IMR-90 (cell line): ENCODE results near the gene ANXA3. TPM values are rescaled to one million over a fixed set of nuclear protein-coding genes. Genes with fewer than 3 reads are reported as not detected.

ENCODE experiments used
- ATAC-seq: fragments of 200-7000 bp; cut with Tn5 transposase; 2 replicates; pipeline ENCODE4 v1.9.1; 2020; ENCODE audit warnings: low read depth, mild to moderate bottlenecking, moderate library complexity
- BruUV-seq: library from RNA; stranded (reverse); fragments of 400-500 nt; replicated peaks from 2 replicates; lab custom pipeline; 2021; lab: Mats Ljungman, UMichigan
- CTCF ChIA-PET: fragments of 300-600 bp; formaldehyde crosslinking; extraction: SDS; loops from one replicate; lab custom pipeline; 2021; ENCODE audit warnings: antibody characterized with exemption; lab: Yijun Ruan, JAX
- POLR2A ChIA-PET: fragments of 300-600 bp; sonication (Branson Sonifier 250); formaldehyde crosslinking; loops from one replicate; lab custom pipeline; 2022; ENCODE audit warnings: antibody characterized with exemption; ENCODE audit not compliant: unreplicated experiment; lab: Charles Lee
- DNase-seq: peaks from one replicate; pipeline ENCODE4 v3.0.0; 2013
- H2AFZ ChIP-seq: replicated peaks from 2 replicates; pipeline ENCODE3; 2013; ENCODE audit warnings: low read length, mild to moderate bottlenecking; ENCODE audit not compliant: poor library complexity
- H2AK5ac ChIP-seq: 2 replicates; pipeline ENCODE4 v1.6.1; 2013; ENCODE audit warnings: low read depth, low read length, inconsistent platforms
- H2AK9ac ChIP-seq: replicated peaks from 2 replicates; pipeline ENCODE3; 2013; ENCODE audit warnings: mild to moderate bottlenecking, low read depth, low read length, moderate library complexity; ENCODE audit not compliant: poor library complexity
- H2BK120ac ChIP-seq: 2 replicates; pipeline ENCODE4 v1.6.1; 2013; ENCODE audit warnings: low read depth, low read length, inconsistent platforms
- H2BK15ac ChIP-seq: 3 replicates; pipeline ENCODE4 v1.6.1; 2013; ENCODE audit warnings: low read depth, low read length, inconsistent platforms
- H2BK20ac ChIP-seq: 2 replicates; pipeline ENCODE4 v1.6.1; 2013; ENCODE audit warnings: low read depth, mild to moderate bottlenecking, inconsistent platforms, low read length, moderate library complexity
- H2BK5ac ChIP-seq: 2 replicates; pipeline ENCODE4 v1.6.1; 2013; ENCODE audit warnings: mild to moderate bottlenecking, low read depth, low read length, inconsistent platforms; ENCODE audit not compliant: poor library complexity, severe bottlenecking
- H3K14ac ChIP-seq: replicated peaks from 2 replicates; pipeline ENCODE4 v1.6.1; 2013; ENCODE audit warnings: low read depth, low read length, inconsistent platforms
- H3K18ac ChIP-seq: 2 replicates; pipeline ENCODE4 v1.6.1; 2013; ENCODE audit warnings: low read depth, low read length, control low read depth
- H3K23ac ChIP-seq: 2 replicates; pipeline ENCODE4 v1.6.1; 2013; ENCODE audit warnings: low read depth, low read length, inconsistent platforms
- H3K27ac ChIP-seq: 2 replicates; pipeline ENCODE4 v1.5.1; 2013; ENCODE audit warnings: mild to moderate bottlenecking, control low read depth, low read length; ENCODE audit not compliant: insufficient read depth
- H3K27me3 ChIP-seq: 2 replicates; pipeline ENCODE4 v1.6.1; 2013; ENCODE audit warnings: low read length; ENCODE audit not compliant: control insufficient read depth, insufficient read depth
- H3K36me3 ChIP-seq: 2 replicates; pipeline ENCODE4 v1.6.1; 2013; ENCODE audit warnings: low read length, mixed read lengths; ENCODE audit not compliant: control insufficient read depth, insufficient read depth
- H3K4ac ChIP-seq: 2 replicates; pipeline ENCODE4 v1.6.1; 2013; ENCODE audit warnings: low read depth, low read length, inconsistent platforms
- H3K4me1 ChIP-seq: 2 replicates; pipeline ENCODE4 v1.6.1; 2013; ENCODE audit warnings: low read length, mixed read lengths; ENCODE audit not compliant: control insufficient read depth, insufficient read depth
- H3K4me2 ChIP-seq: 2 replicates; pipeline ENCODE4 v1.6.1; 2013; ENCODE audit warnings: low read depth, mild to moderate bottlenecking, control low read depth, low read length, moderate library complexity
- H3K4me3 ChIP-seq: 2 replicates; pipeline ENCODE4 v1.5.1; 2013; ENCODE audit warnings: low read depth, mild to moderate bottlenecking, control low read depth, low read length, moderate library complexity; ENCODE audit not compliant: insufficient read depth
- H3K56ac ChIP-seq: 2 replicates; pipeline ENCODE4 v1.6.1; 2013; ENCODE audit warnings: low read length, inconsistent platforms; ENCODE audit not compliant: insufficient read depth; ENCODE audit errors: extremely low read depth
- H3K79me1 ChIP-seq, 2 experiments: 2 replicates each; pipeline ENCODE4 v1.6.1; 2013; ENCODE audit warnings: low read length in 2 of 2, inconsistent platforms in 1 of 2, low read depth in 1 of 2
- H3K9ac ChIP-seq: 2 replicates; pipeline ENCODE4 v1.6.1; 2013; ENCODE audit warnings: low read depth, low read length, control low read depth
- H3K9me1 ChIP-seq: 2 replicates; pipeline ENCODE4 v1.6.1; 2013; ENCODE audit warnings: low read length, inconsistent platforms; ENCODE audit not compliant: insufficient read depth
- H3K9me3 ChIP-seq: 2 replicates; pipeline ENCODE4 v1.6.1; 2013; ENCODE audit warnings: low read length; ENCODE audit not compliant: control insufficient read depth, insufficient read depth
- H4K20me1 ChIP-seq: 2 replicates; pipeline ENCODE4 v1.6.1; 2013; ENCODE audit warnings: low read length, inconsistent platforms; ENCODE audit not compliant: insufficient read depth
- H4K5ac ChIP-seq: 2 replicates; pipeline ENCODE4 v1.6.1; 2013; ENCODE audit warnings: mild to moderate bottlenecking, low read depth, low read length, control low read depth
- H4K8ac ChIP-seq, 2 experiments: 2 replicates each; pipeline ENCODE4 v1.6.1; 2013; ENCODE audit warnings: low read depth in 2 of 2, low read length in 2 of 2, control low read depth in 1 of 2, inconsistent platforms in 1 of 2
- H4K91ac ChIP-seq: 2 replicates; pipeline ENCODE4 v1.6.1; 2013; ENCODE audit warnings: low read depth, low read length, inconsistent platforms; ENCODE audit not compliant: insufficient read depth
- BHLHE40 ChIP-seq: fragments of 150-350 bp; IDR thresholded peaks from 2 replicates; pipeline ENCODE4 v1.6.1; 2016; ENCODE audit warnings: mild to moderate bottlenecking, low read depth, low read length
- CEBPB ChIP-seq: IDR thresholded peaks from 2 replicates; pipeline ENCODE4 v1.6.1; 2012; ENCODE audit warnings: low read depth, low read length, improper control_type of control experiment
- CHD1 ChIP-seq: IDR thresholded peaks from 2 replicates; pipeline ENCODE4 v1.6.1; 2012; ENCODE audit warnings: low read depth, low read length, improper control_type of control experiment
- CTCF ChIP-seq: conservative IDR thresholded peaks from 2 replicates; pipeline ENCODE4 v1.5.1; 2012; ENCODE audit warnings: mild to moderate bottlenecking, low read depth, low read length, improper control_type of control experiment
- ELK1 ChIP-seq: fragments of 150-350 bp; IDR thresholded peaks from 2 replicates; pipeline ENCODE4 v1.6.1; 2016; ENCODE audit warnings: low read depth, mild to moderate bottlenecking, low read length, moderate library complexity, borderline replicate concordance
- FOS ChIP-seq: fragments of 150-350 bp; IDR thresholded peaks from 2 replicates; pipeline ENCODE4 v1.6.1; 2016; ENCODE audit warnings: low read depth, low read length
- MAFK ChIP-seq: IDR thresholded peaks from 2 replicates; pipeline ENCODE4 v1.6.1; 2012; ENCODE audit warnings: low read depth, low read length, improper control_type of control experiment
- MAZ ChIP-seq: IDR thresholded peaks from 2 replicates; pipeline ENCODE4 v1.6.1; 2012; ENCODE audit warnings: low read depth, mild to moderate bottlenecking, low read length, improper control_type of control experiment, moderate library complexity, borderline replicate concordance
- MXI1 ChIP-seq: IDR thresholded peaks from 2 replicates; pipeline ENCODE4 v1.6.1; 2012; ENCODE audit warnings: low read depth, mild to moderate bottlenecking, low read length, moderate library complexity, borderline replicate concordance
- NFE2L2 ChIP-seq: fragments of 150-350 bp; IDR thresholded peaks from 2 replicates; pipeline ENCODE4 v1.6.1; 2016; ENCODE audit warnings: low read depth, mild to moderate bottlenecking, low read length
- POLR2A ChIP-seq: IDR thresholded peaks from 2 replicates; pipeline ENCODE4 v1.6.1; 2012; ENCODE audit warnings: mild to moderate bottlenecking, low read depth, low read length
- RAD21 ChIP-seq: IDR thresholded peaks from 2 replicates; pipeline ENCODE4 v1.6.1; 2012; ENCODE audit warnings: low read length, improper control_type of control experiment
- RCOR1 ChIP-seq: IDR thresholded peaks from 2 replicates; pipeline ENCODE4 v1.6.1; 2012; ENCODE audit warnings: mild to moderate bottlenecking, low read length, improper control_type of control experiment; ENCODE audit not compliant: insufficient replicate concordance
- RFX5 ChIP-seq: IDR thresholded peaks from 2 replicates; pipeline ENCODE4 v1.8.0; 2012; ENCODE audit warnings: low read depth, mild to moderate bottlenecking, low read length, moderate library complexity
- SMC3 ChIP-seq: fragments of 150-350 bp; IDR thresholded peaks from 2 replicates; pipeline ENCODE4 v1.6.1; 2016; ENCODE audit warnings: low read depth, mild to moderate bottlenecking, antibody characterized with exemption, low read length, moderate library complexity
- USF2 ChIP-seq: fragments of 150-350 bp; IDR thresholded peaks from 2 replicates; pipeline ENCODE4 v1.6.1; 2017; ENCODE audit warnings: mild to moderate bottlenecking, antibody characterized with exemption, low read length, low read depth
- WGBS, 2 experiments: methylation state at CpG; one replicate each; pipeline versions ENCODE4 v1.1.5 to v1.1.7; 2013; ENCODE audit warnings: missing lambda C conversion rate in 2 of 2; ENCODE audit not compliant: insufficient read length in 1 of 2; ENCODE audit errors: extremely low coverage in 2 of 2; 5-methylcytosine and 5-hydroxymethylcytosine counted together
- dilution Hi-C: fragments of 300-500 bp; cut with HindIII; formaldehyde crosslinking; loops from one replicate; pipeline ENCODE4 v1.14.3; 2018; ENCODE audit warnings: low sequenced_read_pairs; ENCODE audit not compliant: unreplicated experiment
- in situ Hi-C: fragments of 300-500 bp; cut with MboI; formaldehyde crosslinking; loops from 3 replicates; pipeline ENCODE4 v1.14.3; 2019; ENCODE audit warnings: low sequenced_read_pairs, inconsistent platforms, mixed read lengths
- intact Hi-C: fragments of 100-400 bp; cut with micrococcal nuclease; formaldehyde crosslinking; loops from 2 replicates; pipeline ENCODE4 v1.10.0; 2022
- polyA plus RNA-seq, 3 experiments: library from polyadenylated mRNA; depleted of rRNA; stranded (reverse); fragments of >200 nt; gene quantifications; 2 replicates each; pipeline ENCODE4 v1.2.3, GENCODE V29; 2012; ENCODE audit warnings: low replicate concordance in 1 of 3
- total RNA-seq: library from RNA; depleted of rRNA; stranded (reverse); fragments of >200 nt; gene quantifications from 2 replicates; pipeline ENCODE4 v1.2.3, GENCODE V29; 2012

The ANXA3 gene
- total and polyA plus RNA-seq, 2 of the 4 experiments (the other 2 are of a cell fraction): 4.2 to 5.0 TPM

GRCh38 chr4:78627966-78628678 lies 76.6 kb downstream of the ANXA3 start:
- BruUV-seq: no TSS peak
- TF ChIP-seq BHLHE40: no peak
- no peak for TF ChIP-seq ELK1
- TF ChIP-seq CHD1: no peak
- TF ChIP-seq POLR2A: no peak
- TF ChIP-seq RAD21: no peak
- TF ChIP-seq RFX5: no peak
- TF ChIP-seq MAFK: no peak
- no peak for TF ChIP-seq NFE2L2
- no peak for TF ChIP-seq RCOR1
- no peak for TF ChIP-seq CEBPB
- no peak for TF ChIP-seq MAZ
- TF ChIP-seq SMC3: no peak
- TF ChIP-seq MXI1: no peak
- no peak for TF ChIP-seq USF2
- no peak for TF ChIP-seq FOS
- no peak for TF ChIP-seq CTCF
- H3K14ac ChIP-seq: no peak overlapping the region
- H3K27ac ChIP-seq: no peak overlapping the region
- H3K18ac ChIP-seq: no peak overlapping the region
- no peak for DNase-seq
- in situ Hi-C loops: no loop called here
- no peak overlapping the region for H3K4me3 ChIP-seq
- POLR2A ChIA-PET: no interaction called here
- no peak overlapping the region for H3K4me2 ChIP-seq
- no peaks in the 10 kb centered on the region for H3K79me1 ChIP-seq
- no peak overlapping the region for H3K23ac ChIP-seq
- H3K4me1 ChIP-seq: no peaks in the 10 kb centered on the region
- no peak overlapping the region for H2BK15ac ChIP-seq
- no peaks in the 10 kb centered on the region; the same call in 1 of the 2 replicates for H3K27me3 ChIP-seq
- H4K5ac ChIP-seq: no peak overlapping the region
- no peak overlapping the region for H3K56ac ChIP-seq
- intact Hi-C loops: no loop called here
- no peak overlapping the region for H3K9ac ChIP-seq
- no peak overlapping the region for H3K4ac ChIP-seq
- H3K9me3 ChIP-seq: no peaks in the 10 kb centered on the region
- dilution Hi-C loops: no loop called here
- H2BK5ac ChIP-seq: no peak overlapping the region
- no peak overlapping the region for H2AK9ac ChIP-seq
- H4K20me1 ChIP-seq: no peaks in the 10 kb centered on the region
- no peak overlapping the region for H2AFZ ChIP-seq
- H2BK20ac ChIP-seq: no peak overlapping the region
- no peak overlapping the region for H4K91ac ChIP-seq
- no peak overlapping the region for H4K8ac ChIP-seq
- no CpG with 5 or more reads among the region's 4 CpGs for WGBS, 2 experiments
- H3K9me1 ChIP-seq: 0 out of 2 replicates have a peak, but pooled peaks cover 4% of the 10 kb centered on the region
- no peak overlapping the region for H2AK5ac ChIP-seq
- H3K36me3 ChIP-seq: no peaks in the 10 kb centered on the region
- CTCF ChIA-PET: interaction anchor here (0.7 to 0.9 kb wide), 2 partner anchors 230 to 742 kb away, joined by 4 read pairs; no protein-coding TSS in a partner anchor
- no peak overlapping the region for H2BK120ac ChIP-seq
- ATAC-seq: no peak
